Astrocyte (in vitro differentiated cells and primary cell): ENCODE data around the gene HCAR2.

ENCODE experiments used
- EZH2 ChIP-seq: IDR thresholded peaks from 2 replicates; pipeline ENCODE4 v1.6.1; 2012; ENCODE audit warnings: mild to moderate bottlenecking, low read length, inconsistent platforms; ENCODE audit not compliant: insufficient read depth
- TF ChIP-seq, protein P1 (sequence below): IDR thresholded peaks from 2 replicates; pipeline ENCODE4 v1.5.1; 2011; ENCODE audit warnings: low read depth, mild to moderate bottlenecking, inconsistent platforms, low read length, moderate library complexity; ENCODE audit not compliant: insufficient read depth

DNA sequence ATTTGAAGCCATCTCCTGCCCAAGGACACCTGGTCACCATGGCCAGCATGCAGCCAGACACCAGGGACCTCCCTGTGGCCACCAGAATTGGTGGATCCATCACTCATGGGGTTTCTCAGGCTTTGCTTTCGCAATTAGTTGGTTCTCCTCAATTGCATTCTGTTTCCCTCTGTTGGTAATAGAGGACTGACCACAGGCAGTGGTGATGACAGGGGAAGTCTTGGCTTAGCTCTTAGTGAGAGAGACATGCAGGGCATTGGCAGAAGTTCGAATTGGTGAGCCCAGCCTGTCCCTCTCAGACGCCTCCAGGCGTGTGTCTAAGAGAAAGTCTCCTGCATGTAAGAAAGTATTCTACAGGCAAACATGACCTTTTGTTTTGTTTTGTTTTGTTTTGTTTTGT is 21.3 kb downstream of the HCAR2 start:
- TF ChIP-seq, protein P1, sequence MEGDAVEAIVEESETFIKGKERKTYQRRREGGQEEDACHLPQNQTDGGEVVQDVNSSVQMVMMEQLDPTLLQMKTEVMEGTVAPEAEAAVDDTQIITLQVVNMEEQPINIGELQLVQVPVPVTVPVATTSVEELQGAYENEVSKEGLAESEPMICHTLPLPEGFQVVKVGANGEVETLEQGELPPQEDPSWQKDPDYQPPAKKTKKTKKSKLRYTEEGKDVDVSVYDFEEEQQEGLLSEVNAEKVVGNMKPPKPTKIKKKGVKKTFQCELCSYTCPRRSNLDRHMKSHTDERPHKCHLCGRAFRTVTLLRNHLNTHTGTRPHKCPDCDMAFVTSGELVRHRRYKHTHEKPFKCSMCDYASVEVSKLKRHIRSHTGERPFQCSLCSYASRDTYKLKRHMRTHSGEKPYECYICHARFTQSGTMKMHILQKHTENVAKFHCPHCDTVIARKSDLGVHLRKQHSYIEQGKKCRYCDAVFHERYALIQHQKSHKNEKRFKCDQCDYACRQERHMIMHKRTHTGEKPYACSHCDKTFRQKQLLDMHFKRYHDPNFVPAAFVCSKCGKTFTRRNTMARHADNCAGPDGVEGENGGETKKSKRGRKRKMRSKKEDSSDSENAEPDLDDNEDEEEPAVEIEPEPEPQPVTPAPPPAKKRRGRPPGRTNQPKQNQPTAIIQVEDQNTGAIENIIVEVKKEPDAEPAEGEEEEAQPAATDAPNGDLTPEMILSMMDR = no peak
- no peak for TF ChIP-seq EZH2
